Sigmoid colon (tissue), 4 donors: ENCODE results near the gene NTM.

Experiments
- CTCF ChIP-seq, 4 experiments: fragments of 450-650 bp in 3 of 4; fragments of 200-600 bp in 1 of 4; IDR thresholded peaks; one replicate each; pipeline ENCODE4 v1.5.1; 2016 to 2019; ENCODE audit warnings: antibody characterized with exemption in 4 of 4, mild to moderate bottlenecking in 3 of 4, moderate library complexity in 2 of 4
- POLR2AphosphoS5 ChIP-seq, 4 donors: sonication (generic); formaldehyde crosslinking; IDR thresholded peaks; one replicate each; pipeline ENCODE4 v1.6.1; 2017; ENCODE audit warnings: antibody characterized with exemption in 4 of 4

- no peak for TF ChIP-seq CTCF (IDR thresholded peaks at IDR 0.05)
- TF ChIP-seq POLR2AphosphoS5 (IDR thresholded peaks at IDR 0.05) = no peak
Measured at GRCh38 chr11:131910523-131911387, 540.3 kb downstream of the NTM start.
